Measurements from ENCODE around the gene USP31.

DNA sequence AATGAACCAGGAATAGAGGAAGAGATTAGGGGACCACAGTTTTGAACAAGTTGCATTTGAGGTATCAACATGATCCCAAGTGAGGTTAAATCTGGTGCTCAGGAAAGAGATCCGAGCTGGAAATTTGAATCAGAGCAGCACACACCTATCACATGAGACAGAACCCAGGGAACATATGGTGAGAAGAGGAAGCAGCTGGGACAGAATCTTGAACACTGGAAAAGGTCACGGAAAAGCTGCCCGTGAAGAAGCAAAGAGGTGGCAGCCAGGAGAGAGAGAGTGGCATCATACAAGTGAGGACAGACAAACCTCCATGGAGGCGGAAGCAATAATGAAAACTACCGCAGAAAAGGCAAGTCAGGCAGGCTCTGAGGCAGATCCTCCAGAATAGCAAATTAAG is 36.1 kb downstream of the USP31 start:
- TF ChIP-seq RAD21 (conservative IDR thresholded peaks at IDR 0.05 in 1 of 2, IDR thresholded peaks at IDR 0.05 in 1 of 2): no peak
- no peak for TF ChIP-seq SMC3 (IDR thresholded peaks at IDR 0.05)
- TF ChIP-seq, protein P1, sequence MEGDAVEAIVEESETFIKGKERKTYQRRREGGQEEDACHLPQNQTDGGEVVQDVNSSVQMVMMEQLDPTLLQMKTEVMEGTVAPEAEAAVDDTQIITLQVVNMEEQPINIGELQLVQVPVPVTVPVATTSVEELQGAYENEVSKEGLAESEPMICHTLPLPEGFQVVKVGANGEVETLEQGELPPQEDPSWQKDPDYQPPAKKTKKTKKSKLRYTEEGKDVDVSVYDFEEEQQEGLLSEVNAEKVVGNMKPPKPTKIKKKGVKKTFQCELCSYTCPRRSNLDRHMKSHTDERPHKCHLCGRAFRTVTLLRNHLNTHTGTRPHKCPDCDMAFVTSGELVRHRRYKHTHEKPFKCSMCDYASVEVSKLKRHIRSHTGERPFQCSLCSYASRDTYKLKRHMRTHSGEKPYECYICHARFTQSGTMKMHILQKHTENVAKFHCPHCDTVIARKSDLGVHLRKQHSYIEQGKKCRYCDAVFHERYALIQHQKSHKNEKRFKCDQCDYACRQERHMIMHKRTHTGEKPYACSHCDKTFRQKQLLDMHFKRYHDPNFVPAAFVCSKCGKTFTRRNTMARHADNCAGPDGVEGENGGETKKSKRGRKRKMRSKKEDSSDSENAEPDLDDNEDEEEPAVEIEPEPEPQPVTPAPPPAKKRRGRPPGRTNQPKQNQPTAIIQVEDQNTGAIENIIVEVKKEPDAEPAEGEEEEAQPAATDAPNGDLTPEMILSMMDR (IDR thresholded peaks at IDR 0.05): no peak
- TF ChIP-seq, protein P2, sequence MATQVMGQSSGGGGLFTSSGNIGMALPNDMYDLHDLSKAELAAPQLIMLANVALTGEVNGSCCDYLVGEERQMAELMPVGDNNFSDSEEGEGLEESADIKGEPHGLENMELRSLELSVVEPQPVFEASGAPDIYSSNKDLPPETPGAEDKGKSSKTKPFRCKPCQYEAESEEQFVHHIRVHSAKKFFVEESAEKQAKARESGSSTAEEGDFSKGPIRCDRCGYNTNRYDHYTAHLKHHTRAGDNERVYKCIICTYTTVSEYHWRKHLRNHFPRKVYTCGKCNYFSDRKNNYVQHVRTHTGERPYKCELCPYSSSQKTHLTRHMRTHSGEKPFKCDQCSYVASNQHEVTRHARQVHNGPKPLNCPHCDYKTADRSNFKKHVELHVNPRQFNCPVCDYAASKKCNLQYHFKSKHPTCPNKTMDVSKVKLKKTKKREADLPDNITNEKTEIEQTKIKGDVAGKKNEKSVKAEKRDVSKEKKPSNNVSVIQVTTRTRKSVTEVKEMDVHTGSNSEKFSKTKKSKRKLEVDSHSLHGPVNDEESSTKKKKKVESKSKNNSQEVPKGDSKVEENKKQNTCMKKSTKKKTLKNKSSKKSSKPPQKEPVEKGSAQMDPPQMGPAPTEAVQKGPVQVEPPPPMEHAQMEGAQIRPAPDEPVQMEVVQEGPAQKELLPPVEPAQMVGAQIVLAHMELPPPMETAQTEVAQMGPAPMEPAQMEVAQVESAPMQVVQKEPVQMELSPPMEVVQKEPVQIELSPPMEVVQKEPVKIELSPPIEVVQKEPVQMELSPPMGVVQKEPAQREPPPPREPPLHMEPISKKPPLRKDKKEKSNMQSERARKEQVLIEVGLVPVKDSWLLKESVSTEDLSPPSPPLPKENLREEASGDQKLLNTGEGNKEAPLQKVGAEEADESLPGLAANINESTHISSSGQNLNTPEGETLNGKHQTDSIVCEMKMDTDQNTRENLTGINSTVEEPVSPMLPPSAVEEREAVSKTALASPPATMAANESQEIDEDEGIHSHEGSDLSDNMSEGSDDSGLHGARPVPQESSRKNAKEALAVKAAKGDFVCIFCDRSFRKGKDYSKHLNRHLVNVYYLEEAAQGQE (IDR thresholded peaks at IDR 0.05): no peak
- no peak for TF ChIP-seq RCOR1 (IDR thresholded peaks at IDR 0.05; ENCODE audit: low read depth, low read length)

Data from A549 (cell line).